Measurements from ENCODE around the gene HHEX. TPM values are rescaled to one million over a fixed set of nuclear protein-coding genes. Genes with fewer than 3 reads are reported as not detected.

The HHEX gene
- total and polyA plus RNA-seq, 10 of the 15 experiments (the other 5 are each of a cell fraction or from before 2014, with no cell fraction given) = 3.9 to 32.8 (median 16.4) TPM

- peak in 1 of 2 experiments; percentile 30; a peak in 1 of 4 replicates for TF ChIP-seq ETV6 (conservative IDR thresholded peaks at IDR 0.05 in 1 of 2, IDR thresholded peaks at IDR 0.05 in 1 of 2; ENCODE audit: borderline replicate concordance in 1 of 2, low read depth in 1 of 2)
- no peak for TF ChIP-seq PAX8 (IDR thresholded peaks at IDR 0.05)
- peak; percentile 81; the same call in 1 of the 3 replicates for TF ChIP-seq POU2F2 (IDR thresholded peaks at IDR 0.05; ENCODE audit: borderline replicate concordance, low read depth, low read length)
- no peak for TF ChIP-seq ZNF24 (IDR thresholded peaks at IDR 0.05)
- TF ChIP-seq ZNF687 (IDR thresholded peaks at IDR 0.05) = no peak
- no peak for TF ChIP-seq RAD21 (IDR thresholded peaks at IDR 0.05; ENCODE audit: insufficient read depth, low read depth, low read length)
- no peak for TF ChIP-seq USF1 (IDR thresholded peaks at IDR 0.05; ENCODE audit: borderline replicate concordance, extremely low read length, insufficient read depth, low read depth, low read length)
- TF ChIP-seq SMAD1 (IDR thresholded peaks at IDR 0.05; ENCODE audit: low read depth, partially characterized antibody) = no peak
- TF ChIP-seq IKZF2 (IDR thresholded peaks at IDR 0.05) = peak; percentile 59 to 64
- TF ChIP-seq IKZF1 (conservative IDR thresholded peaks at IDR 0.05) = peak; percentile 40; the same call in 1 of the 2 replicates
- TF ChIP-seq CBFB (IDR thresholded peaks at IDR 0.05; ENCODE audit: low read depth) = peak; percentile 25; the same call in 1 of the 2 replicates
- TF ChIP-seq NFYA (IDR thresholded peaks at IDR 0.05; ENCODE audit: borderline replicate concordance, low read depth, low read length) = no peak
- TF ChIP-seq ATF7 (IDR thresholded peaks at IDR 0.05; ENCODE audit: low read depth) = no peak; the same call in 1 of the 2 replicates
- TF ChIP-seq CHD2 (IDR thresholded peaks at IDR 0.05; ENCODE audit: borderline replicate concordance, low read depth, low read length) = no peak
- TF ChIP-seq SKIL (IDR thresholded peaks at IDR 0.05; ENCODE audit: low read depth, poor library complexity, severe bottlenecking) = no peak
- TF ChIP-seq SPI1 (IDR thresholded peaks at IDR 0.05; ENCODE audit: borderline replicate concordance, insufficient read depth, low read depth, low read length) = peak; percentile 53; the same call in 1 of the 2 replicates
- no peak for TF ChIP-seq CHD1 (IDR thresholded peaks at IDR 0.05; ENCODE audit: low read depth, low read length)
- no peak for TF ChIP-seq SIN3A (IDR thresholded peaks at IDR 0.05; ENCODE audit: low read depth, low read length)
- TF ChIP-seq MTA3 (IDR thresholded peaks at IDR 0.05; ENCODE audit: borderline replicate concordance, low read length) = no peak
- no peak for TF ChIP-seq ATF2 (IDR thresholded peaks at IDR 0.05; ENCODE audit: low read length)
- TF ChIP-seq SMARCA5 (IDR thresholded peaks at IDR 0.05) = peak; percentile 43; the same call in 1 of the 2 replicates
Measured at GRCh38 chr10:92712016-92712889, 22.5 kb downstream of the HHEX start (continued).
